ENCODE results near the gene DOCK4. TPM values are rescaled to one million over a fixed set of nuclear protein-coding genes. Genes with fewer than 3 reads are reported as not detected.

Gene DOCK4, protein sequence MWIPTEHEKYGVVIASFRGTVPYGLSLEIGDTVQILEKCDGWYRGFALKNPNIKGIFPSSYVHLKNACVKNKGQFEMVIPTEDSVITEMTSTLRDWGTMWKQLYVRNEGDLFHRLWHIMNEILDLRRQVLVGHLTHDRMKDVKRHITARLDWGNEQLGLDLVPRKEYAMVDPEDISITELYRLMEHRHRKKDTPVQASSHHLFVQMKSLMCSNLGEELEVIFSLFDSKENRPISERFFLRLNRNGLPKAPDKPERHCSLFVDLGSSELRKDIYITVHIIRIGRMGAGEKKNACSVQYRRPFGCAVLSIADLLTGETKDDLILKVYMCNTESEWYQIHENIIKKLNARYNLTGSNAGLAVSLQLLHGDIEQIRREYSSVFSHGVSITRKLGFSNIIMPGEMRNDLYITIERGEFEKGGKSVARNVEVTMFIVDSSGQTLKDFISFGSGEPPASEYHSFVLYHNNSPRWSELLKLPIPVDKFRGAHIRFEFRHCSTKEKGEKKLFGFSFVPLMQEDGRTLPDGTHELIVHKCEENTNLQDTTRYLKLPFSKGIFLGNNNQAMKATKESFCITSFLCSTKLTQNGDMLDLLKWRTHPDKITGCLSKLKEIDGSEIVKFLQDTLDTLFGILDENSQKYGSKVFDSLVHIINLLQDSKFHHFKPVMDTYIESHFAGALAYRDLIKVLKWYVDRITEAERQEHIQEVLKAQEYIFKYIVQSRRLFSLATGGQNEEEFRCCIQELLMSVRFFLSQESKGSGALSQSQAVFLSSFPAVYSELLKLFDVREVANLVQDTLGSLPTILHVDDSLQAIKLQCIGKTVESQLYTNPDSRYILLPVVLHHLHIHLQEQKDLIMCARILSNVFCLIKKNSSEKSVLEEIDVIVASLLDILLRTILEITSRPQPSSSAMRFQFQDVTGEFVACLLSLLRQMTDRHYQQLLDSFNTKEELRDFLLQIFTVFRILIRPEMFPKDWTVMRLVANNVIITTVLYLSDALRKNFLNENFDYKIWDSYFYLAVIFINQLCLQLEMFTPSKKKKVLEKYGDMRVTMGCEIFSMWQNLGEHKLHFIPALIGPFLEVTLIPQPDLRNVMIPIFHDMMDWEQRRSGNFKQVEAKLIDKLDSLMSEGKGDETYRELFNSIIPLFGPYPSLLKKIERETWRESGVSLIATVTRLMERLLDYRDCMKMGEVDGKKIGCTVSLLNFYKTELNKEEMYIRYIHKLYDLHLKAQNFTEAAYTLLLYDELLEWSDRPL (N-terminal part only)
- 7.2 TPM for polyA plus RNA-seq (2013, experiment 1 of 2)
- polyA plus RNA-seq (2013, experiment 2 of 2) = 5.7 TPM

DNA sequence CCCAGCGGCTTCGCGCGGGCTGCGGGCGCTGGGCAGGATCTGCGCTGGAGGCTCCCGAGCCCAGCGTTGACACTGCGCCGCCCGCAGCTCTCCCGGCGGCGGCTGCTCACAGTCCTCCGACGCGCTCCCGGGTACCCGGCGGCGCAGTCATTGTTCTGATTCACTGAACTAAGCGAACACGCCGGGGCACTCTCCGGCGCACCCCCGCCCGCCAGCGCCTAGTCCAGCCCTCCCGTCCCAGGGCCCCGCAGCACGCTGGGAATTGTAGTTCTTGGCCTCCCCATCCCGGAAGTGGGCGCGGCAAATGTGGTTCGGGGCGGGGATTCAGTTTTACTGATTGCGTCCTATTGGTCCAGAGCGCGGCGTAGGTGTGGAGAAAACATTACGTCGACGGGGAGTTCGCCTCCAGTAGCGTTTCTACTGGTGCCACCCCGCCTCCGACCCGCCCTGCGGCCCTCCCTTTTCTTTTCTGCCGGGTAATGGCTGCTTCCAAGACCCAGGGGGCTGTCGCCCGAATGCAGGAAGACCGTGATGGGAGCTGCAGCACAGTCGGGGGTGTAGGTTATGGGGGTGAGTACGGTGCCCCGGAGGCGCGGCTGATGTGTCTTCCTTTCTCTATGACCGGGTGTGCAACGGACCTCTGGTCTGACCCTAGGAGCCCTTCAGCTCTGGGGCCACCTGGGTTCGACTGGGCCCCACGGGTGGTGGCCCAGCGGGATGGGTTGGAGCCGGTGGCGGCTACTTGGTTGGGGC, at the start of gene DOCK4, which contains the start of gene ZNF277:
Gene DOCK4, minus strand, starts transcription at position 162 of the 753 bp plus-strand sequence. CDS start 261 bp downstream, outside the sequence.
Gene ZNF277, plus strand, starts transcription at position 458 of the 753 bp plus-strand sequence. Its CDS starts 22 bp downstream, at position 480.
- Histone ChIP-seq H2BK5ac (ENCODE audit: low read depth, low read length, poor library complexity, severe bottlenecking) (no peak within 1 kb of the TSS), H2BK12ac (ENCODE audit: low read length in 2 of 2) (peak within 1 kb of the TSS in 1 of 2 experiments; percentile 28), H3K4ac (ENCODE audit: low read depth in 1 of 2, low read length in 2 of 2) (peak within 1 kb of the TSS in 1 of 2 experiments; percentile 81), H3K9me3 (ENCODE audit: control insufficient read depth, low read length) (no peaks in the 10 kb centered on the region), H3K36me3 (ENCODE audit: control insufficient read depth in 1 of 2, insufficient read depth in 2 of 2, low read depth in 1 of 2, low read length in 2 of 2) (no peaks in the 10 kb centered on the region), H3K18ac (ENCODE audit: low read depth in 1 of 2, low read length in 2 of 2) (peak within 1 kb of the TSS; percentile 84 to 94), H2AFZ (ENCODE audit: low read depth, low read length) (peak within 1 kb of the TSS; percentile 44), H3K79me1 (replicated peaks; ENCODE audit: low read length, poor library complexity, severe bottlenecking) (peaks cover 2% of the 10 kb centered on the region), H2AK5ac (ENCODE audit: low read length, severe bottlenecking) (no peak within 1 kb of the TSS), H3K4me1 (ENCODE audit: control insufficient read depth, insufficient read depth, low read depth, low read length) (peaks cover 2% of the 10 kb centered on the region), H3K9ac (ENCODE audit: low read length) (peak within 1 kb of the TSS; percentile 90), H3K27ac (ENCODE audit: low read length, poor library complexity, severe bottlenecking) (peak within 1 kb of the TSS; percentile 78), H2BK15ac (ENCODE audit: low read depth, poor library complexity, severe bottlenecking) (peak within 1 kb of the TSS; percentile 80), H4K8ac (ENCODE audit: low read length) (peak within 1 kb of the TSS; percentile 94), H3K23ac (ENCODE audit: low read length in 2 of 2) (peak within 1 kb of the TSS in 1 of 2 experiments; percentile 16), H4K91ac (ENCODE audit: low read length) (peak within 1 kb of the TSS; percentile 11), H3K4me3 (ENCODE audit: insufficient read depth in 1 of 2, low read depth in 1 of 2, low read length in 2 of 2) (peak within 1 kb of the TSS; percentile 92 to 93), H3K4me2 (ENCODE audit: low read length, poor library complexity, severe bottlenecking) (peak within 1 kb of the TSS; percentile 57), H2BK120ac (ENCODE audit: low read depth, low read length) (peak within 1 kb of the TSS; percentile 19), H3K14ac (ENCODE audit: low read length in 2 of 2) (peak within 1 kb of the TSS in 1 of 2 experiments; percentile 45), H3K27me3 (ENCODE audit: control insufficient read depth in 1 of 2, insufficient read depth in 1 of 2, low read length in 2 of 2) (no peaks in the 10 kb centered on the region)
- peak; percentile 99 for DNase-seq
- WGBS = under 1% methylated on average over 66 of the region's 67 CpGs

DNA sequence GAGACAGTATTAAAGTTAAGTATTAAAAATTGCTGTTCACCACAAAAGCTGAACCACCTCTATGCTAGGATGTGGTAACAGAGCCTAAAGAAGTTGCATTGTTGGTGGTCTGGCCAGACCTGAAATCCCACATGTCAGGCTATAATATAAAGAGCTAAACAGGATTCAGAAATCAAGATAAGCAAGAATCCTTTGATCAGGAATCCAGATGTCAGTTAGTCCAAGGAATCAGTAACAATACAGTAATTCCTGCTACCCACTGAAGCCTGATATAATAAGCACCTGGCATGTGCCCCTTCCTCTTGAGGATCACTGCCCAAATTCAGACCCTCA, 49.2 kb upstream of the DOCK4 start:
- no peaks in the 10 kb centered on the region for H3K36me3 ChIP-seq (ENCODE audit: control insufficient read depth in 1 of 2, insufficient read depth in 2 of 2, low read depth in 1 of 2, low read length in 2 of 2)
- H3K27ac ChIP-seq (ENCODE audit: low read length, poor library complexity, severe bottlenecking) = no peak overlapping the region
- H3K4me3 ChIP-seq (ENCODE audit: insufficient read depth in 1 of 2, low read depth in 1 of 2, low read length in 2 of 2) = no peak overlapping the region
- no peak overlapping the region for H3K4ac ChIP-seq (ENCODE audit: low read depth in 1 of 2, low read length in 2 of 2)
- no peak overlapping the region for H3K14ac ChIP-seq (ENCODE audit: low read length in 2 of 2)
- no peak overlapping the region for H2AK5ac ChIP-seq (ENCODE audit: low read length, severe bottlenecking)
- no peak overlapping the region for H3K4me2 ChIP-seq (ENCODE audit: low read length, poor library complexity, severe bottlenecking)
- no peak overlapping the region for H2BK15ac ChIP-seq (ENCODE audit: low read depth, poor library complexity, severe bottlenecking)
- no peak overlapping the region for H3K9ac ChIP-seq (ENCODE audit: low read length)
- no peak overlapping the region for H2BK12ac ChIP-seq (ENCODE audit: low read length in 2 of 2)
- no peak overlapping the region for H2AFZ ChIP-seq (ENCODE audit: low read depth, low read length)
- H3K9me3 ChIP-seq (ENCODE audit: control insufficient read depth, low read length) = no peaks in the 10 kb centered on the region
- H2BK5ac ChIP-seq (ENCODE audit: low read depth, low read length, poor library complexity, severe bottlenecking) = no peak overlapping the region
- peaks cover 20% of the 10 kb centered on the region for H3K79me1 ChIP-seq (replicated peaks; ENCODE audit: low read length, poor library complexity, severe bottlenecking)
- no peaks in the 10 kb centered on the region for H3K27me3 ChIP-seq (ENCODE audit: control insufficient read depth in 1 of 2, insufficient read depth in 1 of 2, low read length in 2 of 2)
- no peak for DNase-seq
- H2BK120ac ChIP-seq (ENCODE audit: low read depth, low read length) = no peak overlapping the region
- no peak overlapping the region for H4K8ac ChIP-seq (ENCODE audit: low read length)
- H3K23ac ChIP-seq (ENCODE audit: low read length in 2 of 2) = no peak overlapping the region
- H3K4me1 ChIP-seq (ENCODE audit: control insufficient read depth, insufficient read depth, low read depth, low read length) = peaks cover 3% of the 10 kb centered on the region
- H4K91ac ChIP-seq (ENCODE audit: low read length) = no peak overlapping the region
- H3K18ac ChIP-seq (ENCODE audit: low read depth in 1 of 2, low read length in 2 of 2) = peak overlapping the region in 1 of 2 experiments; percentile 12

DNA sequence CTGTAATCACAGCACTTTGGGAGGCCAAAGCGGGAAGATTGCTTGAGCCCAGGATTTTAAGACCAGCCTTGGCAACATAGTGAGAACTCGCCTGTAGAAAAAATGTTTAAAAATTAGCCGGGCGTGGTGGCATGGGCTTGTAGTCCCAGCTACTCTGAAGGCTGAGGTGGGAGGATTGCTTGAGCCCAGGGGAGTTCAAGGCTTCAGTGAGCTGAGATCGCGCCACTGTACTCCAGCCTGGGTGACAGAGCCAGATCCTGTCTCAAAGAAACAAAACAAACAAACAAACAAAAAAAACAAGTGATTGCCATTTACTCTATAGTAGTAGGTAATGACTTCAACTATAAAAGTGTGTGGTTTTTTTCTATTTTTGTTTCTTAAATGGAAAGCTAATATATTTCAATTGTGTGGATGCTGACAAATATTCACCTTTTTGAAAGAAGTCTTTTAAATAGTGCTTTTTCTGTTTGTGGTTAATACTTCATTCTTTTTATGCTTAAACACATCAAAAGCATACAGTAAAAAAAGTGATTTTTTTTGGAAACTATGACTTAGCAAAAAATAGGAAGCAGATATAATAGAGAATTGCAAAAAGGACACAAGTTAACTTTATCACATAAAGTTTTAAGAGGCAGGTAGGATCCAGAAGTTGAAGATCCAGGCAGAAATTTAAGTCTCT, 48.6 kb upstream of the DOCK4 start:
- H3K4me1 ChIP-seq (ENCODE audit: control insufficient read depth, insufficient read depth, low read depth, low read length) = peaks cover 3% of the 10 kb centered on the region
- H3K27me3 ChIP-seq (ENCODE audit: control insufficient read depth in 1 of 2, insufficient read depth in 1 of 2, low read length in 2 of 2) = no peaks in the 10 kb centered on the region
- no peak overlapping the region for H4K91ac ChIP-seq (ENCODE audit: low read length)
- no peak overlapping the region for H3K18ac ChIP-seq (ENCODE audit: low read depth in 1 of 2, low read length in 2 of 2)
- no peaks in the 10 kb centered on the region for H3K36me3 ChIP-seq (ENCODE audit: control insufficient read depth in 1 of 2, insufficient read depth in 2 of 2, low read depth in 1 of 2, low read length in 2 of 2)
- no peak overlapping the region for H3K23ac ChIP-seq (ENCODE audit: low read length in 2 of 2)
- no peak overlapping the region for H3K14ac ChIP-seq (ENCODE audit: low read length in 2 of 2)
- H2BK120ac ChIP-seq (ENCODE audit: low read depth, low read length) = no peak overlapping the region
- no peak overlapping the region for H3K27ac ChIP-seq (ENCODE audit: low read length, poor library complexity, severe bottlenecking)
- no peak overlapping the region for H2BK12ac ChIP-seq (ENCODE audit: low read length in 2 of 2)
- H2AK5ac ChIP-seq (ENCODE audit: low read length, severe bottlenecking) = no peak overlapping the region
- no peak overlapping the region for H2AFZ ChIP-seq (ENCODE audit: low read depth, low read length)
- no peak overlapping the region for H3K4me2 ChIP-seq (ENCODE audit: low read length, poor library complexity, severe bottlenecking)
- WGBS = 100% methylated on average over 4 of the region's 6 CpGs
- no peak overlapping the region for H2BK5ac ChIP-seq (ENCODE audit: low read depth, low read length, poor library complexity, severe bottlenecking)
- H3K4me3 ChIP-seq (ENCODE audit: insufficient read depth in 1 of 2, low read depth in 1 of 2, low read length in 2 of 2) = no peak overlapping the region
- H3K79me1 ChIP-seq (replicated peaks; ENCODE audit: low read length, poor library complexity, severe bottlenecking) = peaks cover 19% of the 10 kb centered on the region
- no peak overlapping the region for H3K9ac ChIP-seq (ENCODE audit: low read length)
- no peak overlapping the region for H4K8ac ChIP-seq (ENCODE audit: low read length)
- H2BK15ac ChIP-seq (ENCODE audit: low read depth, poor library complexity, severe bottlenecking) = no peak overlapping the region
- no peak for DNase-seq
- no peaks in the 10 kb centered on the region for H3K9me3 ChIP-seq (ENCODE audit: control insufficient read depth, low read length)
- no peak overlapping the region for H3K4ac ChIP-seq (ENCODE audit: low read depth in 1 of 2, low read length in 2 of 2)
